ENCODE results near the gene GPNMB. TPM values are rescaled to one million over a fixed set of nuclear protein-coding genes. Genes with fewer than 3 reads are reported as not detected.
A peak's percentile ranks its signal among the peaks of the same experiment; 100 is the strongest.

Gene GPNMB
- total RNA-seq, 1 experiment from 2014 or later, result 11.8 TPM

DNA sequence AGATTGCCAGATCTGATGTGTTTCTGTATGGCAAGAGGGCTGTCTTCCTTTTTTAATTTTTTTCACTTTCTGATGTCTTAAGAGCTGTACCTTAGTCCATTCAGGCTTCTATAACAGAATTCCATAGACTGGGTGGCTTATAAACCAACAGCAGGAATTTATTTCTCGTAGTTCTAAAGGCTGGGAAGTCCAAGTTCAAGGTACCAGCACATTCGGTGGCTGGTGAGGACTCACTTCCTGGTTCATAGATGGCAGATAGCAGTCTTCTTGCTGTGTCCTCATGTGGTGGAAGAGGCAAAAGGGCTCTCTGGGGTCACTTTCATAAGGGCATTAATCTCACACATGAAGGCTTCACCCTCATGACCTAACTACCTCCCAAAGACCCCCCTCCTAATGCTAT lies 20.8 kb downstream of the GPNMB start:
- Histone ChIP-seq H3K79me2 (ENCODE audit: low read length) (no peaks in the 10 kb centered on the region), H3K27ac (ENCODE audit: low read length) (no peak overlapping the region), H4K20me1 (ENCODE audit: insufficient read depth, low read depth, low read length) (no peaks in the 10 kb centered on the region), H3K4me3 (ENCODE audit: low read length) (no peak overlapping the region), H3K9me2 (replicated peaks; ENCODE audit: insufficient read depth, low read length) (no peaks in the 10 kb centered on the region), H2AFZ (ENCODE audit: low read length) (no peak overlapping the region), H3K4me2 (ENCODE audit: low read depth, low read length, poor library complexity, severe bottlenecking) (no peak overlapping the region), H3K27me3 (ENCODE audit: low read length) (no peaks in the 10 kb centered on the region), H3K9me3 (ENCODE audit: low read length) (no peaks in the 10 kb centered on the region), H3K36me3 (ENCODE audit: insufficient read depth, low read length) (no peaks in the 10 kb centered on the region), H3K4me1 (ENCODE audit: low read length) (no peaks in the 10 kb centered on the region; the same call in none of the 2 replicates), H3K9ac (ENCODE audit: low read length) (no peak overlapping the region)
- DNase-seq, result no peak

DNA sequence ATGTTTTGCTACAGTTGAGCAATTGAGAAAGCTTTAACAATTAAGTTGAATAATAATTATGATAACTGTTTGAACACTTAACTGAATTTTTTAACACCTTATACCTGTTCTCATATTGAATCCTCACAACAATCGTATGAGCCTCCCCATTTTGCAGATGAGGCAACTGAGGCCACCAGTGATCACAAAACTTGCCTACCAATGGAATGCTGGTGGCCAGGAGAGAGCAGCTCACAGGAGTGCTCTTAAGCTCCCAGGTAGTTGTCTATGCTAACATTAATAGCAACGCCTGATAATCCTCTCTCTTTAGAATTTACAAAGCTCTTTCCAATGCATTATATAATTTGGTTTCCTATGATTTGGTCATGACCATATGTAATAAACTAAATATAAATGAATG lies 21.6 kb downstream of the GPNMB start:
- no peak overlapping the region for H3K4me3 ChIP-seq (ENCODE audit: low read length)
- DNase-seq, result no peak
- H3K4me2 ChIP-seq (ENCODE audit: low read depth, low read length, poor library complexity, severe bottlenecking), result no peak overlapping the region
- no peaks in the 10 kb centered on the region for H3K9me2 ChIP-seq (replicated peaks; ENCODE audit: insufficient read depth, low read length)
- no peak overlapping the region for H3K9ac ChIP-seq (ENCODE audit: low read length)
- no peaks in the 10 kb centered on the region for H3K27me3 ChIP-seq (ENCODE audit: low read length)
- no peaks in the 10 kb centered on the region for H3K36me3 ChIP-seq (ENCODE audit: insufficient read depth, low read length)
- H3K27ac ChIP-seq (ENCODE audit: low read length), result no peak overlapping the region
- no peak overlapping the region for H2AFZ ChIP-seq (ENCODE audit: low read length)
- no peaks in the 10 kb centered on the region for H3K9me3 ChIP-seq (ENCODE audit: low read length)
- H4K20me1 ChIP-seq (ENCODE audit: insufficient read depth, low read depth, low read length), result no peaks in the 10 kb centered on the region
- H3K4me1 ChIP-seq (ENCODE audit: low read length), result peaks cover 6% of the 10 kb centered on the region
- no peaks in the 10 kb centered on the region for H3K79me2 ChIP-seq (ENCODE audit: low read length)

DNA sequence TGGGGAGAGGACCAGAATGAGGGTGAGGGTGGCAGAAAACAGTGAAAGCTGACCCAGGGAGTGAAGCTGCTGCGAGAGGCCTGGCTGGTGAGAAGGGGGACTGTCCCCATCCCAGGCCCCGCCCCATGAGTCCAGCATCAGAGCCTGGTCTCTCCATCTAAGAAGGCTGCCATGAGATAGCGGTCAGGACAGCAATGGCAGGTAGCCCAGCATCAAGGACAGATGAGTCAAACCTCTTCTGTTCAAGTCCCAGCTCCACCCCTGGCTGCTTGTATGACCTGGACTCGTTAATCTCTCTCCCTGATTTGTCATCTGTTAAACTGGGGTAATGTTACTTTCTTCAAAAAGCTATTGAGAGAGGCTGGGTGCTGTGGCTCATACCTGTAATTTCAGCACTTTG lies 22.2 kb downstream of the GPNMB start:
- no peak for DNase-seq
- Histone ChIP-seq H3K9me3 (ENCODE audit: low read length) (no peaks in the 10 kb centered on the region), H3K4me2 (ENCODE audit: low read depth, low read length, poor library complexity, severe bottlenecking) (no peak overlapping the region), H3K27ac (ENCODE audit: low read length) (no peak overlapping the region), H3K4me3 (ENCODE audit: low read length) (no peak overlapping the region), H4K20me1 (ENCODE audit: insufficient read depth, low read depth, low read length) (no peaks in the 10 kb centered on the region), H3K9ac (ENCODE audit: low read length) (no peak overlapping the region), H3K4me1 (ENCODE audit: low read length) (peaks cover 12% of the 10 kb centered on the region), H3K36me3 (ENCODE audit: insufficient read depth, low read length) (no peaks in the 10 kb centered on the region), H2AFZ (ENCODE audit: low read length) (no peak overlapping the region), H3K27me3 (ENCODE audit: low read length) (no peaks in the 10 kb centered on the region), H3K79me2 (ENCODE audit: low read length) (no peaks in the 10 kb centered on the region), H3K9me2 (replicated peaks; ENCODE audit: insufficient read depth, low read length) (no peaks in the 10 kb centered on the region)

- Histone ChIP-seq H3K27me3 (ENCODE audit: low read length) (no peaks in the 10 kb centered on the region), H3K9me2 (replicated peaks; ENCODE audit: insufficient read depth, low read length) (no peaks in the 10 kb centered on the region), H3K4me1 (ENCODE audit: low read length) (peaks cover 25% of the 10 kb centered on the region), H3K4me2 (ENCODE audit: low read depth, low read length, poor library complexity, severe bottlenecking) (peak overlapping the region; percentile 90), H3K9ac (ENCODE audit: low read length) (0 out of 2 replicates have a peak overlapping the region, but pooled peaks have one; percentile 39), H4K20me1 (ENCODE audit: insufficient read depth, low read depth, low read length) (no peaks in the 10 kb centered on the region), H3K79me2 (ENCODE audit: low read length) (no peaks in the 10 kb centered on the region), H3K4me3 (ENCODE audit: low read length) (no peak overlapping the region), H3K9me3 (ENCODE audit: low read length) (no peaks in the 10 kb centered on the region), H2AFZ (ENCODE audit: low read length) (0 out of 2 replicates have a peak overlapping the region, but pooled peaks have one; percentile 74), H3K27ac (ENCODE audit: low read length) (no peak overlapping the region), H3K36me3 (ENCODE audit: insufficient read depth, low read length) (no peaks in the 10 kb centered on the region)
- no peak for DNase-seq
Observed at GRCh38 chr7:23272275-23272674, 25.7 kb downstream of the GPNMB start.

GRCh38 chr7:23273141-23273599 lies 26.6 kb downstream of the GPNMB start:
- peak overlapping the region; percentile 62 for H3K4me3 ChIP-seq (ENCODE audit: low read length)
- H3K9me2 ChIP-seq (replicated peaks; ENCODE audit: insufficient read depth, low read length), result no peaks in the 10 kb centered on the region
- peak overlapping the region; percentile 91 for H2AFZ ChIP-seq (ENCODE audit: low read length)
- H3K79me2 ChIP-seq (ENCODE audit: low read length), result no peaks in the 10 kb centered on the region
- H3K27me3 ChIP-seq (ENCODE audit: low read length), result no peaks in the 10 kb centered on the region
- peak overlapping the region; percentile 90 for H3K4me2 ChIP-seq (ENCODE audit: low read depth, low read length, poor library complexity, severe bottlenecking)
- peak overlapping the region; percentile 64 for H3K9ac ChIP-seq (ENCODE audit: low read length)
- DNase-seq, result peak; percentile 97
- H3K9me3 ChIP-seq (ENCODE audit: low read length), result no peaks in the 10 kb centered on the region
- H3K36me3 ChIP-seq (ENCODE audit: insufficient read depth, low read length), result no peaks in the 10 kb centered on the region
- H3K27ac ChIP-seq (ENCODE audit: low read length), result peak overlapping the region; percentile 78
- H4K20me1 ChIP-seq (ENCODE audit: insufficient read depth, low read depth, low read length), result no peaks in the 10 kb centered on the region
- peaks cover 28% of the 10 kb centered on the region for H3K4me1 ChIP-seq (ENCODE audit: low read length)

- H2AFZ ChIP-seq (ENCODE audit: low read length), result peak overlapping the region; percentile 20
- no peak overlapping the region for H3K27ac ChIP-seq (ENCODE audit: low read length)
- no peaks in the 10 kb centered on the region for H4K20me1 ChIP-seq (ENCODE audit: insufficient read depth, low read depth, low read length)
- H3K4me1 ChIP-seq (ENCODE audit: low read length), result peaks cover 28% of the 10 kb centered on the region
- H3K36me3 ChIP-seq (ENCODE audit: insufficient read depth, low read length), result no peaks in the 10 kb centered on the region
- no peaks in the 10 kb centered on the region for H3K27me3 ChIP-seq (ENCODE audit: low read length)
- H3K4me2 ChIP-seq (ENCODE audit: low read depth, low read length, poor library complexity, severe bottlenecking), result no peak overlapping the region
- H3K79me2 ChIP-seq (ENCODE audit: low read length), result no peaks in the 10 kb centered on the region
- no peak overlapping the region for H3K4me3 ChIP-seq (ENCODE audit: low read length)
- no peak for DNase-seq
- H3K9me2 ChIP-seq (replicated peaks; ENCODE audit: insufficient read depth, low read length), result no peaks in the 10 kb centered on the region
- no peak overlapping the region for H3K9ac ChIP-seq (ENCODE audit: low read length)
- no peaks in the 10 kb centered on the region for H3K9me3 ChIP-seq (ENCODE audit: low read length)
Observed at GRCh38 chr7:23275912-23276311, 29.3 kb downstream of the GPNMB start.

- H3K9me2 ChIP-seq (replicated peaks; ENCODE audit: insufficient read depth, low read length), result no peaks in the 10 kb centered on the region
- H3K36me3 ChIP-seq (ENCODE audit: insufficient read depth, low read length), result no peaks in the 10 kb centered on the region
- H3K27me3 ChIP-seq (ENCODE audit: low read length), result no peaks in the 10 kb centered on the region
- peak; percentile 71 for DNase-seq
- no peak overlapping the region for H3K9ac ChIP-seq (ENCODE audit: low read length)
- no peak overlapping the region for H3K27ac ChIP-seq (ENCODE audit: low read length)
- H2AFZ ChIP-seq (ENCODE audit: low read length), result peak overlapping the region; percentile 20
- H3K4me3 ChIP-seq (ENCODE audit: low read length), result no peak overlapping the region
- no peaks in the 10 kb centered on the region for H3K79me2 ChIP-seq (ENCODE audit: low read length)
- H3K4me2 ChIP-seq (ENCODE audit: low read depth, low read length, poor library complexity, severe bottlenecking), result no peak overlapping the region
- H3K4me1 ChIP-seq (ENCODE audit: low read length), result peaks cover 28% of the 10 kb centered on the region
- H3K9me3 ChIP-seq (ENCODE audit: low read length), result no peaks in the 10 kb centered on the region
- no peaks in the 10 kb centered on the region for H4K20me1 ChIP-seq (ENCODE audit: insufficient read depth, low read depth, low read length)
Observed at GRCh38 chr7:23276376-23276775, 29.8 kb downstream of the GPNMB start.

DNA sequence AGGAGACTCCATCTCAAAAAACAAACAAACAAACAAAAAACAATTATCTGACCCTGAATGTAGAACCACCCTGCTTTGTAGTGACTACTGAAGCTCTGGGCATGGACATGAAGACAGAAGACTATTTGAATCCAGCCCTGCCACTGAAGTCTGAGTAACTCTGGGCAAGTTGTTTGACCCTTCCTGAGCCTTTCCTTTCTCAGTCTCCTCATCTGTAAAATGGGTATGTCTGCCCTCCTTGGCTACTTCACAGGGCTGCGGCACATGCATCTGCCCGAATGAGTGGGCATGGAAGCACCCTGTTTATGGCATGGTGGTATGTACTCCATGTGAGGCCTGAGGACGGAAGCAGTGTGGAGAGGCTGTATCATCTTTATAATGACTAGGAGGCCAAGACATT lies 30.4 kb downstream of the GPNMB start:
- Histone ChIP-seq H3K27ac (ENCODE audit: low read length) (no peak overlapping the region), H3K4me2 (ENCODE audit: low read depth, low read length, poor library complexity, severe bottlenecking) (no peak overlapping the region), H3K9ac (ENCODE audit: low read length) (no peak overlapping the region), H3K27me3 (ENCODE audit: low read length) (no peaks in the 10 kb centered on the region), H3K4me3 (ENCODE audit: low read length) (no peak overlapping the region), H3K79me2 (ENCODE audit: low read length) (no peaks in the 10 kb centered on the region), H2AFZ (ENCODE audit: low read length) (no peak overlapping the region), H3K4me1 (ENCODE audit: low read length) (peaks cover 28% of the 10 kb centered on the region), H4K20me1 (ENCODE audit: insufficient read depth, low read depth, low read length) (no peaks in the 10 kb centered on the region), H3K9me3 (ENCODE audit: low read length) (no peaks in the 10 kb centered on the region), H3K9me2 (replicated peaks; ENCODE audit: insufficient read depth, low read length) (no peaks in the 10 kb centered on the region), H3K36me3 (ENCODE audit: insufficient read depth, low read length) (no peaks in the 10 kb centered on the region)
- no peak for DNase-seq
